Heart right ventricle (tissue), 16 donors: ENCODE measurements around the gene C10orf120. TPM values are rescaled to one million over a fixed set of nuclear protein-coding genes. Genes with fewer than 3 reads are reported as not detected.

Experiments
- ATAC-seq, 8 donors: fragments of 200-7000 bp; cut with Tn5 transposase; one replicate each; pipeline ENCODE4 v1.9.1; 2020; ENCODE audit warnings: mild to moderate bottlenecking in 8 of 8, moderate library complexity in 8 of 8, moderate number of reproducible peaks in 1 of 8
- DNase-seq, 2 donors: peaks; one replicate each; pipeline ENCODE4 v3.0.0-alpha.2; 2020
- H3K27ac ChIP-seq, 10 donors: fragments of 200-600 bp; sonication (generic) in 2 of 10; one replicate each; pipeline versions ENCODE4 v1.5.0 to v1.8.0; 2020 to 2022; ENCODE audit warnings: mild to moderate bottlenecking in 3 of 10
- H3K27me3 ChIP-seq, 7 donors: fragments of 200-600 bp; one replicate each; pipeline ENCODE4 v1.8.0; 2021 to 2022; ENCODE audit warnings: mild to moderate bottlenecking in 2 of 7
- H3K36me3 ChIP-seq, 9 donors: fragments of 200-600 bp; sonication (generic) in 1 of 9; one replicate each; pipeline versions ENCODE4 v1.5.0 to v1.8.0; 2020 to 2022; ENCODE audit warnings: mild to moderate bottlenecking in 2 of 9
- H3K4me1 ChIP-seq, 9 donors: fragments of 200-600 bp; sonication (generic) in 1 of 9; one replicate each; pipeline versions ENCODE4 v1.5.0 to v1.8.0; 2020 to 2022; ENCODE audit warnings: mild to moderate bottlenecking in 4 of 9
- H3K4me3 ChIP-seq, 10 donors: fragments of 200-600 bp; sonication (generic) in 2 of 10; one replicate each; pipeline versions ENCODE4 v1.5.0 to v1.8.0; 2020 to 2022; ENCODE audit warnings: mild to moderate bottlenecking in 7 of 10, moderate library complexity in 2 of 10
- H3K9me3 ChIP-seq, 11 donors: fragments of 200-600 bp in 10 of 11; sonication (generic) in 2 of 11; one replicate each; pipeline versions ENCODE4 v1.5.0 to v1.8.0; 2013 to 2022; ENCODE audit warnings: mild to moderate bottlenecking in 2 of 11, control low read depth in 1 of 11, moderate library complexity in 1 of 11
- WGBS, 2 donors: extraction: QIAGEN DNeasy Blood & Tissue Kit; methylation state at CpG; one replicate each; pipeline ENCODE4 v1.1.7; 2013; ENCODE audit warnings: inconsistent platforms in 1 of 2; 5-methylcytosine and 5-hydroxymethylcytosine counted together
- intact Hi-C, 10 donors: fragments of 100-400 bp; cut with DNase I; formaldehyde crosslinking; loops; one replicate each; pipeline versions ENCODE4 v1.11.1 to v1.14.2; 2022
- polyA plus RNA-seq, 2 donors: library from polyadenylated mRNA; stranded (reverse); fragments of 200-250 nt; gene quantifications; one replicate each; pipeline ENCODE4 v1.2.3, GENCODE V29; 2013
- total RNA-seq, 10 donors: library from RNA; stranded (reverse); fragmentation: NEBNext Ultra II Directional in 3 of 10; extraction: Animal tissue kit (Norgen Biotek cat#: 25700) in 3 of 10; gene quantifications; one replicate each; pipeline versions ENCODE4 v1.2.1 to v1.2.4, GENCODE V29; 2021 to 2023
- TF ChIP-seq, protein P1 (sequence below), 9 donors: fragments of 200-600 bp; sonication (generic) in 2 of 9; IDR thresholded peaks; one replicate each; pipeline versions ENCODE4 v1.5.0 to v1.8.0; 2021 to 2022; ENCODE audit warnings: antibody characterized with exemption in 9 of 9, mild to moderate bottlenecking in 5 of 9, moderate library complexity in 1 of 9
- donor health status: Arrhythmogenic right ventricular cardiomyopathy.
- donor health status: ischemic (EF 13 %, LVEDD 7.1; RV severe dilation, severe dysfunction).
- donor health status: healthy with polysubstance abuse.
- donor health status: DM: no; HTN: yes; CAD: no.
- donor health status: DM: no; HTN: no; CAD: no.
- donor health status: ischemic (EF 25% LVEDD 6.9; RV normal size, moderate dysfunction).
- donor health status: ischemic (EF 25% LVEDD 5.7; RV mildly dilated, moderate dysfunction).
- donor health status: healthy.
- donor health status: DM: yes; HTN: yes; CAD: no.
- donor health status: Ischemic cardiomyopathy.
- donor health status: ischemic (EF 35%, LVEDD 5.7; RV mildly dilated, moderate dysfunction).
- donor health status: nonischemic (EF 11% LVEDD 7.7; RV severe dilation, severe dysfunction).
- donor health status: DM: yes; HTN: yes; CAD: no.
- donor health status: PGD.
- donor health status: ischemic (EF 29% LVEDD 5.4; RV normal size, mild dysfunction).
- donor health status: nonischemic (EF 23%, LVEDD 6.1; RV moderate dilation, normal function).

The C10orf120 gene
- total and polyA plus RNA-seq, 12 donors: not detected

- Histone ChIP-seq H3K4me1 (no peaks in the 10 kb centered on the region), H3K4me3 (no peak overlapping the region), H3K36me3 (no peaks in the 10 kb centered on the region), H3K27me3 (peaks cover 0 to 51% (median 40%) of the 10 kb centered on the region in 7 donors), H3K9me3 (no peaks in the 10 kb centered on the region), H3K27ac (no peak overlapping the region)
- DNase-seq (no peak), ATAC-seq (no peak)
- TF ChIP-seq, protein P1, sequence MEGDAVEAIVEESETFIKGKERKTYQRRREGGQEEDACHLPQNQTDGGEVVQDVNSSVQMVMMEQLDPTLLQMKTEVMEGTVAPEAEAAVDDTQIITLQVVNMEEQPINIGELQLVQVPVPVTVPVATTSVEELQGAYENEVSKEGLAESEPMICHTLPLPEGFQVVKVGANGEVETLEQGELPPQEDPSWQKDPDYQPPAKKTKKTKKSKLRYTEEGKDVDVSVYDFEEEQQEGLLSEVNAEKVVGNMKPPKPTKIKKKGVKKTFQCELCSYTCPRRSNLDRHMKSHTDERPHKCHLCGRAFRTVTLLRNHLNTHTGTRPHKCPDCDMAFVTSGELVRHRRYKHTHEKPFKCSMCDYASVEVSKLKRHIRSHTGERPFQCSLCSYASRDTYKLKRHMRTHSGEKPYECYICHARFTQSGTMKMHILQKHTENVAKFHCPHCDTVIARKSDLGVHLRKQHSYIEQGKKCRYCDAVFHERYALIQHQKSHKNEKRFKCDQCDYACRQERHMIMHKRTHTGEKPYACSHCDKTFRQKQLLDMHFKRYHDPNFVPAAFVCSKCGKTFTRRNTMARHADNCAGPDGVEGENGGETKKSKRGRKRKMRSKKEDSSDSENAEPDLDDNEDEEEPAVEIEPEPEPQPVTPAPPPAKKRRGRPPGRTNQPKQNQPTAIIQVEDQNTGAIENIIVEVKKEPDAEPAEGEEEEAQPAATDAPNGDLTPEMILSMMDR (IDR thresholded peaks at IDR 0.05): no peak
- WGBS, 2 donors: 63 to 68% methylated on average over 7 of the region's 7 CpGs
- intact Hi-C loops: no loop called here
Measured at GRCh38 chr10:122713091-122713885, 13.6 kb upstream of the C10orf120 start.

DNA sequence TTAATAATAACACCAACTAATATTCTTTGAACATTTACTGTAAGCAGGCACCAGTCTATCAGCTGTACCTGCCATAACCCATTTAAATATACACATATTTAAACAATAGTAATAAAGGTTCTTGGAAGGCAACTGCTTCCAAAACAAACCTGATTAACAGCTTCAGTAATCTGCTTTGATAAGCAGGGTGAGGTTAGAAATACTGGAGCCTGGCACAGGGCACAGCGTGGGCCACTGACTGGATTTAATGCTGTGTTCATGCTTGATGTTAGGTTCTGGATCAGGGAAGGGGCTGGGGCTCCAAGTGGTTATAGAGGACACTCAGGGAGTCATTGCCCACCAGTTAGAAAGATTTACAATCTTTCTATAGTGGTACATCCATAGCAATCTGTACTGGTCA, 10.9 kb upstream of the C10orf120 start:
- TF ChIP-seq, protein P1 (IDR thresholded peaks at IDR 0.05): no peak
- H3K4me1 ChIP-seq: peaks cover 0 to 13% (median 6%) of the 10 kb centered on the region in 9 donors
- H3K27me3 ChIP-seq: peaks cover 0 to 40% (median 33%) of the 10 kb centered on the region in 7 donors
- WGBS, 2 donors: 82 to 84% methylated on average over 1 of the region's 1 CpG
- no peak for ATAC-seq
- intact Hi-C loops: no loop called here
- H3K36me3 ChIP-seq: no peaks in the 10 kb centered on the region
- H3K27ac ChIP-seq: no peak overlapping the region
- DNase-seq: no peak
- no peaks in the 10 kb centered on the region for H3K9me3 ChIP-seq
- no peak overlapping the region for H3K4me3 ChIP-seq

DNA sequence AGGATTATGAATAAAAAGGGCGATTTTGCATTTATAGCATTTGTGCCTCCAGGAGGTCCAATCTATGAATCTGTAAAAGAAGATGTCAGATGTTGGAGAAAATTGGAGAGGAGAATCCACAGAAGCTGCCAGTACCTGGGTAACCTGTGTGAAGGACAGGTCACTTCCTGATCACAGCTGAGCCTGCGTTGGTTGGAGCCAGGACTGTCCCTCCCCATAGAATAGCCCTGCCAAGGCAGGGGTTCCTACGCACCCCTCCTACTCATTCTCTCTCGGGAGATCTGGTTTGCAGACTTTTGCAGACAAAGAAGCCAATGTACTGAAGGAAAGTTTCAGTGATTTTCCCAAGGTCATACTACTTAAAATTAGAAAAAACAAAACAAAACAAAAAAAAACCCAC, 10.3 kb upstream of the C10orf120 start:
- Histone ChIP-seq H3K27ac (no peak overlapping the region), H3K27me3 (peaks cover 0 to 33% (median 28%) of the 10 kb centered on the region in 7 donors), H3K9me3 (no peaks in the 10 kb centered on the region), H3K4me3 (no peak overlapping the region), H3K4me1 (peaks cover 0 to 13% (median 6%) of the 10 kb centered on the region in 9 donors), H3K36me3 (no peaks in the 10 kb centered on the region)
- TF ChIP-seq, protein P1 (IDR thresholded peaks at IDR 0.05): no peak
- ATAC-seq (no peak), DNase-seq (no peak)
- intact Hi-C loops: loop anchor here in 7 of 10 donors (10.0 kb wide), 3 partner anchors 145 to 425 kb away; partner anchors contain the start of gene DMBT1 (in 4 of the 7)
- 49 to 62% methylated on average over 4 of the region's 4 CpGs for WGBS, 2 donors

GRCh38 chr10:122707535-122707934, 7.9 kb upstream of the C10orf120 start:
- 63 to 67% methylated on average over 9 of the region's 9 CpGs for WGBS, 2 donors
- Histone ChIP-seq H3K27ac (no peak overlapping the region), H3K36me3 (no peaks in the 10 kb centered on the region), H3K4me1 (peaks cover 0 to 13% (median 6%) of the 10 kb centered on the region in 9 donors), H3K9me3 (no peaks in the 10 kb centered on the region), H3K4me3 (no peak overlapping the region), H3K27me3 (peaks cover 0 to 20% (median 10%) of the 10 kb centered on the region in 7 donors)
- intact Hi-C loops: loop anchor here in 7 of 10 donors (2.0 to 10.0 kb wide), 4 partner anchors 57 to 423 kb away; partner anchors contain the start of gene DMBT1 (in 4 of the 7)
- ATAC-seq (peak in 1 of 8 donors; percentile 38), DNase-seq (no peak)
- TF ChIP-seq, protein P1 (IDR thresholded peaks at IDR 0.05): no peak
